SK-N-SH (cell line): ENCODE data around the gene MYO5C.

Experiments used
- CTCF ChIP-seq: fragments of 200-600 bp; sonication (generic); IDR thresholded peaks from 2 replicates; pipeline ENCODE4 v1.6.1; 2017; ENCODE audit warnings: antibody characterized with exemption, mild to moderate bottlenecking, moderate library complexity
- EP300 ChIP-seq, 2 experiments: IDR thresholded peaks; 2 replicates each; pipeline versions ENCODE4 v1.4.0 to v1.6.1; 2012; ENCODE audit warnings: borderline replicate concordance in 1 of 2, low read depth in 1 of 2, low read length in 1 of 2
- EZH2phosphoT487 ChIP-seq: fragments of 200-600 bp; sonication (generic); IDR thresholded peaks from 2 replicates; pipeline ENCODE4 v1.6.1; 2017; ENCODE audit warnings: low read depth, mixed run types, mild to moderate bottlenecking, antibody characterized with exemption, moderate library complexity, borderline replicate concordance
- RAD21 ChIP-seq: IDR thresholded peaks from 2 replicates; pipeline ENCODE4 v1.6.1; 2012; ENCODE audit warnings: mild to moderate bottlenecking, low read length
- RFX5 ChIP-seq: IDR thresholded peaks from 2 replicates; pipeline ENCODE4 v1.6.1; 2012; ENCODE audit warnings: mild to moderate bottlenecking, improper control_type of control experiment, low read length
- TAF1 ChIP-seq: IDR thresholded peaks from 2 replicates; pipeline ENCODE4 v1.6.1; 2012; ENCODE audit warnings: low read depth, mild to moderate bottlenecking, low read length, moderate library complexity, borderline replicate concordance
- YY1 ChIP-seq: IDR thresholded peaks from 2 replicates; pipeline ENCODE4 v1.4.0; 2012; ENCODE audit warnings: low read depth, mild to moderate bottlenecking
- TF ChIP-seq, protein P1 (sequence below): IDR thresholded peaks from 2 replicates; pipeline ENCODE4 v1.4.0; 2012; ENCODE audit warnings: low read depth
- TF ChIP-seq, protein P2 (sequence below): fragments of 150-350 bp; IDR thresholded peaks from 2 replicates; pipeline ENCODE4 v1.6.1; 2016; ENCODE audit warnings: mild to moderate bottlenecking, low read depth, low read length

DNA sequence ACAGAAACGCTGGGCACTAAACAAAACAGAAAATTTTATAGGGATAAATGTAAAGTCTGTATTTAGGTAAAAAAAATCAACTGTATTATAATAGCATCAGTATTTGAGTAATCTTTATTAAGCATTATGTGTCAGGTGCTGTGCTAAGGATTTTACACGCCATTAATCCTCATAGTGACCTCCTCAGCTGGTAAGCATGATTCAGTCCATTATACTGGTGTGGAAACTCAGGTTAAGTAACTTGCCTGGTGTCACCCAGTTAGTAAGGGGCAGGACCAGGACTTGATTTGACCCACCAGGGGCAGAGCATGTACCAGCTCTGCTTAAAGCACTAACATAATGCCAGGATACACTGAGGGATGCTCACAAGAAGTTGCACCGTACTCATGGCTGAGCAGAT lies 4.8 kb downstream of the MYO5C start:
- TF ChIP-seq CTCF (no peak), TAF1 (no peak), EP300 (IDR thresholded peaks at IDR 0.05; ENCODE audit: borderline replicate concordance in 1 of 2, low read depth in 1 of 2, low read length in 1 of 2) (no peak), EZH2phosphoT487 (no peak), RFX5 (no peak), YY1 (no peak), RAD21 (no peak)
- TF ChIP-seq, protein P1, sequence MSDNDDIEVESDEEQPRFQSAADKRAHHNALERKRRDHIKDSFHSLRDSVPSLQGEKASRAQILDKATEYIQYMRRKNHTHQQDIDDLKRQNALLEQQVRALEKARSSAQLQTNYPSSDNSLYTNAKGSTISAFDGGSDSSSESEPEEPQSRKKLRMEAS: no peak
- TF ChIP-seq, protein P2, sequence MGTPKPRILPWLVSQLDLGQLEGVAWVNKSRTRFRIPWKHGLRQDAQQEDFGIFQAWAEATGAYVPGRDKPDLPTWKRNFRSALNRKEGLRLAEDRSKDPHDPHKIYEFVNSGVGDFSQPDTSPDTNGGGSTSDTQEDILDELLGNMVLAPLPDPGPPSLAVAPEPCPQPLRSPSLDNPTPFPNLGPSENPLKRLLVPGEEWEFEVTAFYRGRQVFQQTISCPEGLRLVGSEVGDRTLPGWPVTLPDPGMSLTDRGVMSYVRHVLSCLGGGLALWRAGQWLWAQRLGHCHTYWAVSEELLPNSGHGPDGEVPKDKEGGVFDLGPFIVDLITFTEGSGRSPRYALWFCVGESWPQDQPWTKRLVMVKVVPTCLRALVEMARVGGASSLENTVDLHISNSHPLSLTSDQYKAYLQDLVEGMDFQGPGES: no peak
